SIG-M5 (cell line): ENCODE results near the gene PIK3C2B.
"Not testable (repeated sequence)": the region's sequence is repeated elsewhere in the genome, so short reads cannot be mapped to it uniquely, and the experiment has no call there.

Experiments used
- DNase-seq: peaks from one replicate; lab custom pipeline; 2025; lab: John Stamatoyannopoulos, UW

PIK3C2B gene

GRCh38 chr1:204494281-204495077 lies at the start of gene PIK3C2B:
TSS of gene PIK3C2B (minus strand) at chr1:204494805. CDS start at chr1:204469802, 25,003 bp downstream.
- DNase-seq, result no peak

GRCh38 chr1:204544321-204544720 lies 49.7 kb upstream of the PIK3C2B start:
- no peak for DNase-seq

- DNase-seq, result no peak
Observed at GRCh38 chr1:204541626-204542025, 47.0 kb upstream of the PIK3C2B start.

GRCh38 chr1:204532832-204533231 lies 38.2 kb upstream of the PIK3C2B start:
- DNase-seq, result no peak

- DNase-seq, result no peak
Observed at GRCh38 chr1:204530932-204531331, 36.3 kb upstream of the PIK3C2B start.

GRCh38 chr1:204529371-204529895 lies 34.8 kb upstream of the PIK3C2B start:
- DNase-seq, result no peak

- no peak for DNase-seq
Observed at GRCh38 chr1:204528677-204529076, 34.1 kb upstream of the PIK3C2B start.

GRCh38 chr1:204528241-204528640 lies 33.6 kb upstream of the PIK3C2B start:
- no peak for DNase-seq

GRCh38 chr1:204524986-204525385 lies 30.4 kb upstream of the PIK3C2B start:
- DNase-seq, result no peak

- DNase-seq, result no peak
Observed at GRCh38 chr1:204523605-204524215, 29.1 kb upstream of the PIK3C2B start.

- DNase-seq, result not testable (repeated sequence)
Observed at GRCh38 chr1:204521941-204522521, 27.4 kb upstream of the PIK3C2B start.

- DNase-seq, result no peak
Observed at GRCh38 chr1:204520834-204521709, 26.5 kb upstream of the PIK3C2B start.

GRCh38 chr1:204517382-204517781 lies 22.8 kb upstream of the PIK3C2B start:
- DNase-seq, result not testable (repeated sequence)

- peak; percentile 97 for DNase-seq
Observed at GRCh38 chr1:204516180-204516879, 21.7 kb upstream of the PIK3C2B start, which contains the start of gene MDM4. TSS of gene MDM4 (plus strand) at chr1:204516406. CDS start at chr1:204525519, 9,113 bp downstream.

GRCh38 chr1:204514828-204515227 lies 20.2 kb upstream of the PIK3C2B start:
- no peak for DNase-seq

- peak; percentile 97 for DNase-seq
Observed at GRCh38 chr1:204513117-204513716, 18.6 kb upstream of the PIK3C2B start.

GRCh38 chr1:204511366-204511765 lies 16.8 kb upstream of the PIK3C2B start:
- no peak for DNase-seq

GRCh38 chr1:204509186-204509635 lies 14.6 kb upstream of the PIK3C2B start:
- DNase-seq, result no peak

GRCh38 chr1:204507317-204508105 lies 12.9 kb upstream of the PIK3C2B start:
- DNase-seq, result no peak

GRCh38 chr1:204506969-204507316 lies 12.3 kb upstream of the PIK3C2B start:
- DNase-seq, result peak; percentile 82
